ENCODE data around the gene GCDH.

- TF ChIP-seq, protein P1, sequence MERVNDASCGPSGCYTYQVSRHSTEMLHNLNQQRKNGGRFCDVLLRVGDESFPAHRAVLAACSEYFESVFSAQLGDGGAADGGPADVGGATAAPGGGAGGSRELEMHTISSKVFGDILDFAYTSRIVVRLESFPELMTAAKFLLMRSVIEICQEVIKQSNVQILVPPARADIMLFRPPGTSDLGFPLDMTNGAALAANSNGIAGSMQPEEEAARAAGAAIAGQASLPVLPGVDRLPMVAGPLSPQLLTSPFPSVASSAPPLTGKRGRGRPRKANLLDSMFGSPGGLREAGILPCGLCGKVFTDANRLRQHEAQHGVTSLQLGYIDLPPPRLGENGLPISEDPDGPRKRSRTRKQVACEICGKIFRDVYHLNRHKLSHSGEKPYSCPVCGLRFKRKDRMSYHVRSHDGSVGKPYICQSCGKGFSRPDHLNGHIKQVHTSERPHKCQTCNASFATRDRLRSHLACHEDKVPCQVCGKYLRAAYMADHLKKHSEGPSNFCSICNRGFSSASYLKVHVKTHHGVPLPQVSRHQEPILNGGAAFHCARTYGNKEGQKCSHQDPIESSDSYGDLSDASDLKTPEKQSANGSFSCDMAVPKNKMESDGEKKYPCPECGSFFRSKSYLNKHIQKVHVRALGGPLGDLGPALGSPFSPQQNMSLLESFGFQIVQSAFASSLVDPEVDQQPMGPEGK (CRISPR knock-in tag; IDR thresholded peaks at IDR 0.05; ENCODE audit: borderline replicate concordance): no peak
- TF ChIP-seq ZNF8 (CRISPR knock-in tag; IDR thresholded peaks at IDR 0.05): no peak
- TF ChIP-seq BACH2 (CRISPR knock-in tag; IDR thresholded peaks at IDR 0.05; ENCODE audit: borderline replicate concordance): no peak
- no peak for TF ChIP-seq POU6F1 (CRISPR knock-in tag; IDR thresholded peaks at IDR 0.05; ENCODE audit: borderline replicate concordance, low read depth)
- no peak for TF ChIP-seq ZFP30 (CRISPR knock-in tag; IDR thresholded peaks at IDR 0.05)
- TF ChIP-seq GLIS3 (CRISPR knock-in tag; IDR thresholded peaks at IDR 0.05): no peak
- TF ChIP-seq RARB (CRISPR knock-in tag; IDR thresholded peaks at IDR 0.05): no peak
- no peak for TF ChIP-seq PPARA (CRISPR knock-in tag; IDR thresholded peaks at IDR 0.05; ENCODE audit: borderline replicate concordance)
- no peak for TF ChIP-seq SNAI2 (CRISPR knock-in tag; IDR thresholded peaks at IDR 0.05)
These were observed 52.6 kb downstream of the GCDH start for GRCh38 chr19:12943437-12944044.
